Right cardiac atrium (tissue), 5 donors: ENCODE data around the gene CLEC18A. TPM values are rescaled to one million over a fixed set of nuclear protein-coding genes. Genes with fewer than 3 reads are reported as not detected.
"Not testable (repeated sequence)": the region's sequence is repeated elsewhere in the genome, so short reads cannot be mapped to it uniquely, and the experiment has no call there.

Source experiments
- ATAC-seq, 2 donors: fragments of 200-7000 bp; cut with Tn5 transposase; one replicate each; pipeline versions ENCODE4 v1.8.0 to v1.9.1; 2020; ENCODE audit warnings: moderate library complexity in 2 of 2, mild to moderate bottlenecking in 1 of 2
- DNase-seq, 3 donors: peaks; one replicate each; pipeline ENCODE4 v3.0.0-alpha.2; 2020
- H3K27ac ChIP-seq: one replicate; pipeline ENCODE4 v1.5.1; 2013; ENCODE audit warnings: mild to moderate bottlenecking, low read length, control low read depth, moderate library complexity
- H3K27me3 ChIP-seq: one replicate; pipeline ENCODE4 v1.6.1; 2013; ENCODE audit not compliant: control insufficient read depth, insufficient read depth
- H3K4me1 ChIP-seq: one replicate; pipeline ENCODE4 v1.6.1; 2013; ENCODE audit warnings: low read length; ENCODE audit not compliant: control insufficient read depth, insufficient read depth
- H3K4me3 ChIP-seq: one replicate; pipeline ENCODE4 v1.5.1; 2013; ENCODE audit warnings: low read length, control low read depth
- H3K9me3 ChIP-seq: one replicate; pipeline ENCODE4 v1.6.1; 2013; ENCODE audit warnings: low read length; ENCODE audit not compliant: control insufficient read depth
- WGBS: extraction: QIAGEN DNeasy Blood & Tissue Kit; methylation state at CpG from one replicate; pipeline ENCODE4 v1.1.7; 2013; 5-methylcytosine and 5-hydroxymethylcytosine counted together
- intact Hi-C, 4 donors: fragments of 100-400 bp; cut with DNase I; formaldehyde crosslinking; loops; one replicate each; pipeline versions ENCODE4 v1.11.0 to v1.14.0; 2022 to 2023
- microRNA-seq, 2 donors: library from miRNA; unstranded; fragments of <30 nt; microRNA quantifications; one replicate each; pipeline ENCODE4 v1.2.0, GENCODE V29; 2020 to 2021
- polyA plus RNA-seq: library from polyadenylated mRNA; stranded (reverse); fragments of 200-250 nt; gene quantifications from one replicate; pipeline ENCODE4 v1.2.3, GENCODE V29; 2013
- total RNA-seq, 4 donors: library from RNA; stranded (reverse); fragmentation: NEBNext Ultra II Directional; extraction: Animal tissue kit (Norgen Biotek cat#: 25700); gene quantifications; one replicate each; pipeline ENCODE4 v1.2.1, GENCODE V29; 2021
- donor health status: healthy with polysubstance abuse.
- donor health status: DM: no; HTN: yes; CAD: no.
- donor health status: DM: no; HTN: no; CAD: no.
- donor health status: DM: no; HTN: yes; CAD: no; lungs with severe emphysema.
- donor health status: DM: yes; HTN: yes; CAD: no.

The CLEC18A gene
- total and polyA plus RNA-seq, 5 donors: 0.18 to 0.74 (median 0.36) TPM

- WGBS: 48% methylated on average over 3 of the region's 3 CpGs
- ATAC-seq, H3K27ac ChIP-seq, H3K9me3 ChIP-seq, H3K4me1 ChIP-seq, H3K27me3 ChIP-seq, DNase-seq, H3K4me3 ChIP-seq, intact Hi-C loops: not testable (repeated sequence)
Measured at GRCh38 chr16:69997956-69998355, 46.8 kb downstream of the CLEC18A start.

- H3K27ac ChIP-seq: peak overlapping the region; percentile 52
- H3K27me3 ChIP-seq, DNase-seq, H3K4me1 ChIP-seq, intact Hi-C loops, H3K9me3 ChIP-seq, H3K4me3 ChIP-seq, ATAC-seq: not testable (repeated sequence)
- 79% methylated on average over 9 of the region's 9 CpGs for WGBS
Measured at GRCh38 chr16:69999801-70000200, 48.7 kb downstream of the CLEC18A start.

GRCh38 chr16:70003511-70003910 is 52.4 kb downstream of the CLEC18A start:
- H3K27ac ChIP-seq, intact Hi-C loops, H3K9me3 ChIP-seq, ATAC-seq, DNase-seq, H3K27me3 ChIP-seq, H3K4me3 ChIP-seq, H3K4me1 ChIP-seq: not testable (repeated sequence)
- 90% methylated on average over 2 of the region's 2 CpGs for WGBS

GRCh38 chr16:70008604-70009003 is 57.5 kb downstream of the CLEC18A start:
- H3K27ac ChIP-seq, H3K4me3 ChIP-seq, H3K9me3 ChIP-seq, H3K27me3 ChIP-seq, DNase-seq, ATAC-seq, intact Hi-C loops, H3K4me1 ChIP-seq: not testable (repeated sequence)
- 90% methylated on average over 3 of the region's 3 CpGs for WGBS

- ATAC-seq, H3K4me3 ChIP-seq, H3K27me3 ChIP-seq, H3K27ac ChIP-seq, H3K9me3 ChIP-seq, intact Hi-C loops, H3K4me1 ChIP-seq, DNase-seq: not testable (repeated sequence)
- WGBS: 94% methylated on average over 8 of the region's 8 CpGs
Measured at GRCh38 chr16:70010615-70011014, 59.5 kb downstream of the CLEC18A start.

- ATAC-seq: peak; percentile 21 to 54
- intact Hi-C loops, H3K27ac ChIP-seq, H3K27me3 ChIP-seq, H3K4me3 ChIP-seq, H3K9me3 ChIP-seq, H3K4me1 ChIP-seq, DNase-seq: not testable (repeated sequence)
- 84% methylated on average over 10 of the region's 11 CpGs for WGBS
Measured at GRCh38 chr16:70011120-70011519, 60.0 kb downstream of the CLEC18A start.

GRCh38 chr16:70012354-70012753 is 61.2 kb downstream of the CLEC18A start:
- ATAC-seq, H3K4me3 ChIP-seq, H3K27me3 ChIP-seq, H3K9me3 ChIP-seq, DNase-seq, intact Hi-C loops, H3K27ac ChIP-seq, H3K4me1 ChIP-seq: not testable (repeated sequence)
- WGBS: 94% methylated on average over 11 of the region's 11 CpGs

DNA sequence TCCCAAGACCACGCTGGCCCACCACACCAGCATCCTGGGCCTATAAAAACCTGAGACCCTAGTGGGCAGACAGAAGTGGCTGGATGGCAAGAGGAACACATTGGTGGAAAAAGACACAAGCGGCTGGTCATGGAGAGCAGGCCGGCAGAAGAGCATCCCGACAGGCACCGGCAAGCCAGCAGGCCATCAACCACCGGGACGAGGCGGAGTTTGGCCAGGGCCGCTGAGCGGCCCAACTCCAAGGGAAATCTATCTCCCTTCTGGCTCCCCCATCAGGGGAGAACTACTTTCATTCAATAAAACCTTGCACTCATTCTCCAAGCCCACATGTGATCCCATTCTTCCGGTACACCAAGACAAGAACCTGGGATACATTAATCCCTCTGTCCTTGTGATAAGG is 61.8 kb downstream of the CLEC18A start:
- DNase-seq, H3K4me3 ChIP-seq, H3K9me3 ChIP-seq, H3K27ac ChIP-seq, H3K27me3 ChIP-seq, H3K4me1 ChIP-seq, ATAC-seq, intact Hi-C loops: not testable (repeated sequence)
- WGBS: 90% methylated on average over 11 of the region's 11 CpGs

Small RNA genes lying within 50 kb of the gene (microRNA-seq; reads per million reads assigned to microRNA genes)
- 4,475 to 5,073 reads per million in 2 donors for gene MIR140

Other genes starting within 250 kb of the CLEC18A start
- 10 to 100 TPM; 11.5 to 27.0 (median 15.7) TPM for gene NQO1, start 224.8 kb upstream of the CLEC18A start, total RNA-seq
- gene NQO1, start 224.8 kb upstream of the CLEC18A start, polyA plus RNA-seq: 19.9 TPM
- 10 to 100 TPM; 18.2 to 23.7 (median 20.9) TPM for gene NOB1, start 196.4 kb upstream of the CLEC18A start, total RNA-seq
- gene NOB1, start 196.4 kb upstream of the CLEC18A start, polyA plus RNA-seq: 14.9 TPM
- gene WWP2, start 189.0 kb upstream of the CLEC18A start, total RNA-seq: 10 to 100 TPM; 18.0 to 24.6 (median 19.6) TPM
- gene WWP2, start 189.0 kb upstream of the CLEC18A start, polyA plus RNA-seq: 11.0 TPM
- 10 to 100 TPM; 20.2 to 36.3 (median 26.4) TPM for gene PDPR, start 163.0 kb downstream of the CLEC18A start, total RNA-seq
- gene PDPR, start 163.0 kb downstream of the CLEC18A start, polyA plus RNA-seq: 8.4 TPM
- under 1 TPM in 2 of 4 donors, not detected in 2; 0.18 to 0.31 TPM for gene CLEC18C, start 222.5 kb downstream of the CLEC18A start, total RNA-seq
- gene CLEC18C, start 222.5 kb downstream of the CLEC18A start, polyA plus RNA-seq: not detected